ENCODE measurements around the gene CDH4. TPM values are rescaled to one million over a fixed set of nuclear protein-coding genes. Genes with fewer than 3 reads are reported as not detected.

Gene CDH4
- total and polyA plus RNA-seq, 9 of the 15 experiments (the other 6 are each of a cell fraction or from before 2014, with no cell fraction given), result 0.04 TPM; not detected in 8

DNA sequence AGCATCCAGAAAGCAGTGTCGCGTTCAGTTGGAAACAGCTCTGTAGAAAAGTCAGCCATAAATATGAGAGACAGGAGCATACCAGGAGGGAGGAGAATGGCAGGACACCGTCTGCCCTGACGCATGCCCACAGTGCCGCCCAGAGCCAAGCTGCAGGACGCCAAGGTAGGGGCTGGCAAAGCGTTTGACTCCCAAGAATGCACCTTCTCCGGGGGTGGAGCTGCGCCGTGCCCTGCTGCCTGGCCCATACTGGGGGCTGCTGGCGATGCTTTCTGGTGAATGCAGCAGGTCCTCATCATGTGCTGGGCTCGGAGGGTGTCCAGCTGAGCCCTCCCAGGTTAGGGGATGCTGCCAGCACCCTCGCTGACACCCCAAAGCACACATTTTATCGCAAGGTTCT, 349.8 kb downstream of the CDH4 start (continued):
- no peak for TF ChIP-seq ELF1 (tag; IDR thresholded peaks at IDR 0.05)
- TF ChIP-seq, protein P1, sequence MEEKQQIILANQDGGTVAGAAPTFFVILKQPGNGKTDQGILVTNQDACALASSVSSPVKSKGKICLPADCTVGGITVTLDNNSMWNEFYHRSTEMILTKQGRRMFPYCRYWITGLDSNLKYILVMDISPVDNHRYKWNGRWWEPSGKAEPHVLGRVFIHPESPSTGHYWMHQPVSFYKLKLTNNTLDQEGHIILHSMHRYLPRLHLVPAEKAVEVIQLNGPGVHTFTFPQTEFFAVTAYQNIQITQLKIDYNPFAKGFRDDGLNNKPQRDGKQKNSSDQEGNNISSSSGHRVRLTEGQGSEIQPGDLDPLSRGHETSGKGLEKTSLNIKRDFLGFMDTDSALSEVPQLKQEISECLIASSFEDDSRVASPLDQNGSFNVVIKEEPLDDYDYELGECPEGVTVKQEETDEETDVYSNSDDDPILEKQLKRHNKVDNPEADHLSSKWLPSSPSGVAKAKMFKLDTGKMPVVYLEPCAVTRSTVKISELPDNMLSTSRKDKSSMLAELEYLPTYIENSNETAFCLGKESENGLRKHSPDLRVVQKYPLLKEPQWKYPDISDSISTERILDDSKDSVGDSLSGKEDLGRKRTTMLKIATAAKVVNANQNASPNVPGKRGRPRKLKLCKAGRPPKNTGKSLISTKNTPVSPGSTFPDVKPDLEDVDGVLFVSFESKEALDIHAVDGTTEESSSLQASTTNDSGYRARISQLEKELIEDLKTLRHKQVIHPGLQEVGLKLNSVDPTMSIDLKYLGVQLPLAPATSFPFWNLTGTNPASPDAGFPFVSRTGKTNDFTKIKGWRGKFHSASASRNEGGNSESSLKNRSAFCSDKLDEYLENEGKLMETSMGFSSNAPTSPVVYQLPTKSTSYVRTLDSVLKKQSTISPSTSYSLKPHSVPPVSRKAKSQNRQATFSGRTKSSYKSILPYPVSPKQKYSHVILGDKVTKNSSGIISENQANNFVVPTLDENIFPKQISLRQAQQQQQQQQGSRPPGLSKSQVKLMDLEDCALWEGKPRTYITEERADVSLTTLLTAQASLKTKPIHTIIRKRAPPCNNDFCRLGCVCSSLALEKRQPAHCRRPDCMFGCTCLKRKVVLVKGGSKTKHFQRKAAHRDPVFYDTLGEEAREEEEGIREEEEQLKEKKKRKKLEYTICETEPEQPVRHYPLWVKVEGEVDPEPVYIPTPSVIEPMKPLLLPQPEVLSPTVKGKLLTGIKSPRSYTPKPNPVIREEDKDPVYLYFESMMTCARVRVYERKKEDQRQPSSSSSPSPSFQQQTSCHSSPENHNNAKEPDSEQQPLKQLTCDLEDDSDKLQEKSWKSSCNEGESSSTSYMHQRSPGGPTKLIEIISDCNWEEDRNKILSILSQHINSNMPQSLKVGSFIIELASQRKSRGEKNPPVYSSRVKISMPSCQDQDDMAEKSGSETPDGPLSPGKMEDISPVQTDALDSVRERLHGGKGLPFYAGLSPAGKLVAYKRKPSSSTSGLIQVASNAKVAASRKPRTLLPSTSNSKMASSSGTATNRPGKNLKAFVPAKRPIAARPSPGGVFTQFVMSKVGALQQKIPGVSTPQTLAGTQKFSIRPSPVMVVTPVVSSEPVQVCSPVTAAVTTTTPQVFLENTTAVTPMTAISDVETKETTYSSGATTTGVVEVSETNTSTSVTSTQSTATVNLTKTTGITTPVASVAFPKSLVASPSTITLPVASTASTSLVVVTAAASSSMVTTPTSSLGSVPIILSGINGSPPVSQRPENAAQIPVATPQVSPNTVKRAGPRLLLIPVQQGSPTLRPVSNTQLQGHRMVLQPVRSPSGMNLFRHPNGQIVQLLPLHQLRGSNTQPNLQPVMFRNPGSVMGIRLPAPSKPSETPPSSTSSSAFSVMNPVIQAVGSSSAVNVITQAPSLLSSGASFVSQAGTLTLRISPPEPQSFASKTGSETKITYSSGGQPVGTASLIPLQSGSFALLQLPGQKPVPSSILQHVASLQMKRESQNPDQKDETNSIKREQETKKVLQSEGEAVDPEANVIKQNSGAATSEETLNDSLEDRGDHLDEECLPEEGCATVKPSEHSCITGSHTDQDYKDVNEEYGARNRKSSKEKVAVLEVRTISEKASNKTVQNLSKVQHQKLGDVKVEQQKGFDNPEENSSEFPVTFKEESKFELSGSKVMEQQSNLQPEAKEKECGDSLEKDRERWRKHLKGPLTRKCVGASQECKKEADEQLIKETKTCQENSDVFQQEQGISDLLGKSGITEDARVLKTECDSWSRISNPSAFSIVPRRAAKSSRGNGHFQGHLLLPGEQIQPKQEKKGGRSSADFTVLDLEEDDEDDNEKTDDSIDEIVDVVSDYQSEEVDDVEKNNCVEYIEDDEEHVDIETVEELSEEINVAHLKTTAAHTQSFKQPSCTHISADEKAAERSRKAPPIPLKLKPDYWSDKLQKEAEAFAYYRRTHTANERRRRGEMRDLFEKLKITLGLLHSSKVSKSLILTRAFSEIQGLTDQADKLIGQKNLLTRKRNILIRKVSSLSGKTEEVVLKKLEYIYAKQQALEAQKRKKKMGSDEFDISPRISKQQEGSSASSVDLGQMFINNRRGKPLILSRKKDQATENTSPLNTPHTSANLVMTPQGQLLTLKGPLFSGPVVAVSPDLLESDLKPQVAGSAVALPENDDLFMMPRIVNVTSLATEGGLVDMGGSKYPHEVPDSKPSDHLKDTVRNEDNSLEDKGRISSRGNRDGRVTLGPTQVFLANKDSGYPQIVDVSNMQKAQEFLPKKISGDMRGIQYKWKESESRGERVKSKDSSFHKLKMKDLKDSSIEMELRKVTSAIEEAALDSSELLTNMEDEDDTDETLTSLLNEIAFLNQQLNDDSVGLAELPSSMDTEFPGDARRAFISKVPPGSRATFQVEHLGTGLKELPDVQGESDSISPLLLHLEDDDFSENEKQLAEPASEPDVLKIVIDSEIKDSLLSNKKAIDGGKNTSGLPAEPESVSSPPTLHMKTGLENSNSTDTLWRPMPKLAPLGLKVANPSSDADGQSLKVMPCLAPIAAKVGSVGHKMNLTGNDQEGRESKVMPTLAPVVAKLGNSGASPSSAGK (IDR thresholded peaks at IDR 0.05), result no peak
- TF ChIP-seq NCOA4 (IDR thresholded peaks at IDR 0.05; ENCODE audit: partially characterized antibody), result no peak
